ENCODE data around the gene SYT9. TPM values are rescaled to one million over a fixed set of nuclear protein-coding genes. Genes with fewer than 3 reads are reported as not detected.

The SYT9 gene, protein sequence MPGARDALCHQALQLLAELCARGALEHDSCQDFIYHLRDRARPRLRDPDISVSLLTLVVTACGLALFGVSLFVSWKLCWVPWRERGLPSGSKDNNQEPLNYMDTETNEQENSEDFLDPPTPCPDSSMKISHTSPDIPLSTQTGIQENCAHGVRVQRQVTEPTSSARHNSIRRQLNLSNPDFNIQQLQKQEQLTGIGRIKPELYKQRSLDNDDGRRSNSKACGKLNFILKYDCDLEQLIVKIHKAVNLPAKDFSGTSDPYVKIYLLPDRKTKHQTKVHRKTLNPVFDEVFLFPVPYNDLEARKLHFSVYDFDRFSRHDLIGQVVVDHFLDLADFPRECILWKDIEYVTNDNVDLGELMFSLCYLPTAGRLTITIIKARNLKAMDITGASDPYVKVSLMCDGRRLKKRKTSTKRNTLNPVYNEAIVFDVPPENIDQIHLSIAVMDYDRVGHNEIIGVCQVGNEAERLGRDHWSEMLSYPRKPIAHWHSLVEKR
- not detected for total RNA-seq

DNA sequence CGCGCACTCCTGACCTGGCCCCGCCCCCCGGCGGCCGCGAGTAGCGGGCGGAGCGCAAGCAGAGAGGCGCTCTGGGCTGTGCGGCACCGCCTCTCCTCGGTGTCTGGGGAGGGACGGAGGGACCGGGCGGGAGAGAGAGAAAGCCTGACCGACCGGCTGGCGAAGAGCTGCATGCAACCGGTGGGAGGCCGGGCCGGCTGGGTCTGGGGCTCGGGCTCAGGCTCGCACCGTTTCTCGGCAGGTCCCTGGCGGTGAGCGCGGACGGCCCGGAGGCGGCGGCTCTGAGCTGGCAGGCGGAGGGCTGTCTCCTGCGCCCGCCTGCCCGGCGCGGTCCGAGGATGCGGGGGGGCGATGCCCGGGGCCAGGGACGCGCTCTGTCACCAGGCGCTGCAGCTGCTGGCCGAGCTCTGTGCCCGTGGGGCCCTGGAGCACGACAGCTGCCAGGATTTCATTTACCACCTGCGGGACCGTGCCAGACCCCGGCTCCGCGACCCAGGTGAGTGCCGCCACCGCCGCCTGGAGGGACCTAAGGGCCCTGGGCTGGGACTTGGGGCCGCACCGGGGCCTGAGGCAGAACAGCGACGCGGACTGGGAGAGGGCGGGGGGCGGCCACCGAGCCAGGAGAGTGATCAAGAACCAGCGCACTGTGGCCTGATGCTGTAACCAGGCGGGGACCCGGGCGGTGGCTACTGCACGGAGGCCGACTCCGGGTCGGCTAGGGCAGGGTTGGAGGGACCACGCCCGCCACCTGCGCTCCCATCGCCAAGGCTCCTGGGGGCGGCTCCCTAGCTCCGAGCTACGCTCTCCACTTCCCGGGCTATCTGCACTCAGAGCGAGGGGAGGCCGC is at the start of gene SYT9:
TSS of gene SYT9 (plus strand) at position 69 of the 847 bp plus-strand sequence. CDS start at position 352, 283 bp downstream.

DNA sequence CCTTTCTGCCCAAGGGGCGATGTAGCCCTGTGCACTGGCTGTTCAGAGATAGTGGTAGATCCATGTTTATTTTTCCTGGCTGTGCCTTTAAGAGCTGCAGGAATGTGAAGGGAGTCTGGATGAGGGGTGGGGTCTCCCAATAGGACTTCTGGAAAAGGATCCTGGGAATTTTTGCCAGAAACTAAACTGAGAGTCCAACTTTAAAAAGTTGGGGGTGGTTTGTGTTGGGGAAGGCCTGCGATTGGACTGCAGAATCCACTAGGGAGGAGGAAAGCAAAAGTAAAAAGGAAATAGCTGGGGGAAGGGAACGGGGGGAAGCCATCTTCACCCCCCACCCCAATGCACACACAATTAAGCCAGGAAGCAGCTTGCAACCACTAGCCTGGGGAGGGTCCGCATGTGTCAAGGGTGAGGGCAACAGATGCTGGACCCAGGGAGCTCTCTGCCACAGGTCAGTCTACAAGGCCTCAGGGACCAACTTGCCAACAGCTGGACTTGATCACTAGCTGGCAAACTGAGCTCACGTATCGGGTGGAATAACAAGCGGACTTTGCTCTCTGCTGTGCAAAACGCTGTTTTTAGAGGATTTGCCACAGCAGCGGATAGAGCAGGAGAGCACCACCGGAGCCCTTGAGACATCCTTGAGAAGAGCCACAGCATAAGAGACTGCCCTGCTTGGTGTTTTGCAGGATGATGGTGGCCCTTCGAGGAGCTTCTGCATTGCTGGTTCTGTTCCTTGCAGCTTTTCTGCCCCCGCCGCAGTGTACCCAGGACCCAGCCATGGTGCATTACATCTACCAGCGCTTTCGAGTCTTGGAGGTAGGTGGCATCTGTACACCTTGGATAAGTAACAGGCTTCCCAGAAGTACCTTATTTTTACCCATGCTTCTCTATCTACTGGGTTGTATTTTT is 233.7 kb downstream of the SYT9 start, which contains the start of gene OLFML1:
TSS of gene OLFML1 (plus strand) at position 321 of the 912 bp plus-strand sequence. CDS start at position 691, 370 bp downstream.

DNA sequence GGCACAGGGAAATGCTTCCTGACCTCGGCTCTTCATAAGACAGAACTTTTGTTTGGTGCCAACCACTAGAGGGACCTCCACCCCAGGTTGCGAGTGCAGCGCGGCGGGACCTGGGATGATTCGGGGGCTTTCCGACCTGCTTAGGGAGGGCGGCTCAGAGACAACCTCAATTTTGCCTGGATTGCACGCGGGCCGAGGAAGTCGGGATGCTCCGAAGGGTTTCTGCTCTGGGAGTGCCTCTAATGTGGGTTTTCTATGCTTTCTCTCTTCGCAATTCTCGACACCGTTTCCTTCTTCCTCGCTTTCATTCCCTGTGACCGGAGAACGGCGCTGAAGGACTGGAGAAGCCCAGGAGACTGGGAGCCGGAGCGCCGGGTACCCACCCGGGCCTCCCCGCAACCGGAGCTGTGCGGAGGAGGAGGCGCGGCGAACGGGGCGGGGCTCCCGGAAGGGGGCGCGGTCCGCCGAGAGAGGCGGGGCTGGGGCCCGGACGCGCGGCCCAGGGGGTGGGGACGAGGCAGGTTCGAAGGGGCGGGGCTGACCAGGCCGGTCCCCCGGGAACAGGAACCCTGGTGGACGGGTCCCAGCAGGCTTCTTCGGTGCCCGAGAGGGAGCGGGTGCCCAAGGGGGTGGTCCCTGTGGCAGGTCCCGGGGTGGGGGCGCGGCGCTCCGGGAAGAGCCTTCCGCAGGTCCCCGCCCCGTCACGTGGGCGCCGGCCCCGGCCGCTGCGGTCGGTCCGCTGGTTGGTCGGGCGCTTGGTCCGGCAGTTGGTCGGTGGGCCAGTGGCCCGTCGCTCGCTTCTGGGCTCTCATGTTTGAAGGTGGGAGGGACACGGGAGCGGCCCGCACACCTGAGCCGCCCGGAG is 261.8 kb downstream of the SYT9 start, which contains the start of gene PPFIBP2:
TSS of gene PPFIBP2 (plus strand) at position 766 of the 865 bp plus-strand sequence. CDS start 35,477 bp downstream, outside the sequence.

Small RNA genes lying within 50 kb of the gene (microRNA-seq; reads per million reads assigned to microRNA genes)
- gene MIR302E (ENCODE audit: borderline microRNAs expressed, borderline replicate concordance): not detected

Other genes with a start within 250 kb of the SYT9 start
- not detected for gene ZNF214, start 231.6 kb upstream of the SYT9 start, total RNA-seq
- gene NLRP14, start 231.4 kb upstream of the SYT9 start, total RNA-seq: under 1 TPM in 1 of 2 experiments, not detected in 1; 0.05 TPM
- not detected for gene RBMXL2, start 162.9 kb upstream of the SYT9 start, total RNA-seq
- not detected for gene OLFML1, start 233.6 kb downstream of the SYT9 start, total RNA-seq